ENCODE results near the gene CARMIL3. TPM values are rescaled to one million over a fixed set of nuclear protein-coding genes. Genes with fewer than 3 reads are reported as not detected.

Gene CARMIL3
- total and polyA plus RNA-seq, 2 experiments from 2014 or later: 3.7 to 11.8 TPM

DNA sequence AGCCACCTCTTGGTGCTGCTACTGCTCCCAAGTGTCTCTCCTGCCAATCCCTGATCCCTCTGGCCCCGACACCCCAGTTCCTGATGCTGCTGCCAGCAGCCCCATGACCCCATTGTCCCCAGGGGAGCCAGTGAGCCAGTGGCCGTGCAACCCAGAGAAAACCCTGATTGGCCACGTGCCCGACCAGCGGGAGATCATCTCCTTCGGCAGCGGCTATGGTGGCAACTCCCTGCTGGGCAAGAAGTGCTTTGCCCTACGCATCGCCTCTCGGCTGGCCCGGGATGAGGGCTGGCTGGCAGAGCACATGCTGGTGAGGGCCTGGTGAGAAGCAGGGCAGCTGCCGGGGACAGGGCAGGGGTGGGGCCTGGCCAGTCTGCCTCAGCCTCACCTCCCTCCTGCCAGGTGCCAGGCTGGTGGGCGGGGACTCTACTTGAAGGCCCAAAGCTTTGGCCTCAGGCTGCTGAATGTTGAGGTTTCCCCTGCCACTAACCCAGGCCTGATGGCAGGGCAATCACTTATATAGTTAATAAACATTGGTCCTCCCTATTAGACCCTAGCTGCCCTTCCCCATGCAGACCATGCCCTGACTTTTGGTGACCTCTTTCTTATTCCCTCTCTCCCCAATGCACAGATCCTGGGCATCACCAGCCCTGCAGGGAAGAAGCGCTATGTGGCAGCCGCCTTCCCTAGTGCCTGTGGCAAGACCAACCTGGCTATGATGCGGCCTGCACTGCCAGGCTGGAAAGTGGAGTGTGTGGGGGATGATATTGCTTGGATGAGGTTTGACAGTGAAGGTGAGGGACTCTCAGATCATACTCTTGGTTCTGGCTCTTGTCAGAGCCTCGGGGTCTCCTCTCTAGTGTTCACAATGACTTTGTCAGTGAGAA is 47.4 kb downstream of the CARMIL3 start:
- peaks cover 90% of the 10 kb centered on the region for H3K36me3 Mint-ChIP-seq (ENCODE audit: low read depth)
- peaks cover 8% of the 10 kb centered on the region for H3K9me3 Mint-ChIP-seq
- peaks cover 8% of the 10 kb centered on the region for H3K4me1 ChIP-seq (ENCODE audit: insufficient read depth)
- H3K79me2 ChIP-seq (replicated peaks; ENCODE audit: insufficient read depth): peaks cover 22% of the 10 kb centered on the region
- no peak overlapping the region for H3K4me3 ChIP-seq
- H3K4me2 ChIP-seq: no peak overlapping the region
- H2AFZ ChIP-seq: no peak overlapping the region
- no peak overlapping the region for H3K27ac ChIP-seq (ENCODE audit: low read depth)
- H3F3A ChIP-seq (replicated peaks; ENCODE audit: low read depth): 0 out of 2 replicates have a peak, but pooled peaks cover 10% of the 10 kb centered on the region
- H4K20me1 ChIP-seq (replicated peaks; ENCODE audit: insufficient read depth): peaks cover 5% of the 10 kb centered on the region; the same call in 1 of the 2 replicates
- H3K4me1 Mint-ChIP-seq: peaks cover 12% of the 10 kb centered on the region
- peaks cover 25% of the 10 kb centered on the region for H3K36me3 ChIP-seq (ENCODE audit: insufficient read depth)
- H3K27ac Mint-ChIP-seq: no peak overlapping the region
- H3K27me3 Mint-ChIP-seq (ENCODE audit: insufficient read depth, low read depth, poor library complexity): peaks cover 11% of the 10 kb centered on the region
- H3K4me3 Mint-ChIP-seq: no peak overlapping the region
- TF ChIP-seq EZH2 (IDR thresholded peaks at IDR 0.05; ENCODE audit: low read depth, unreplicated experiment) (no peak), POLR2AphosphoS5 (IDR thresholded peaks at IDR 0.05; ENCODE audit: low read depth) (no peak; the same call in 1 of the 2 replicates), CREB1 (CRISPR knock-in tag; IDR thresholded peaks at IDR 0.05; ENCODE audit: low read depth) (no peak), ZNF331 (CRISPR knock-in tag; IDR thresholded peaks at IDR 0.05; ENCODE audit: low read depth) (no peak), ZNF114 (CRISPR knock-in tag; IDR thresholded peaks at IDR 0.05) (no peak), STAT1 (IDR thresholded peaks at IDR 0.05; ENCODE audit: unreplicated experiment) (no peak), NANOG (IDR thresholded peaks at IDR 0.05; ENCODE audit: borderline replicate concordance) (no peak)
- TF ChIP-seq, protein P1, sequence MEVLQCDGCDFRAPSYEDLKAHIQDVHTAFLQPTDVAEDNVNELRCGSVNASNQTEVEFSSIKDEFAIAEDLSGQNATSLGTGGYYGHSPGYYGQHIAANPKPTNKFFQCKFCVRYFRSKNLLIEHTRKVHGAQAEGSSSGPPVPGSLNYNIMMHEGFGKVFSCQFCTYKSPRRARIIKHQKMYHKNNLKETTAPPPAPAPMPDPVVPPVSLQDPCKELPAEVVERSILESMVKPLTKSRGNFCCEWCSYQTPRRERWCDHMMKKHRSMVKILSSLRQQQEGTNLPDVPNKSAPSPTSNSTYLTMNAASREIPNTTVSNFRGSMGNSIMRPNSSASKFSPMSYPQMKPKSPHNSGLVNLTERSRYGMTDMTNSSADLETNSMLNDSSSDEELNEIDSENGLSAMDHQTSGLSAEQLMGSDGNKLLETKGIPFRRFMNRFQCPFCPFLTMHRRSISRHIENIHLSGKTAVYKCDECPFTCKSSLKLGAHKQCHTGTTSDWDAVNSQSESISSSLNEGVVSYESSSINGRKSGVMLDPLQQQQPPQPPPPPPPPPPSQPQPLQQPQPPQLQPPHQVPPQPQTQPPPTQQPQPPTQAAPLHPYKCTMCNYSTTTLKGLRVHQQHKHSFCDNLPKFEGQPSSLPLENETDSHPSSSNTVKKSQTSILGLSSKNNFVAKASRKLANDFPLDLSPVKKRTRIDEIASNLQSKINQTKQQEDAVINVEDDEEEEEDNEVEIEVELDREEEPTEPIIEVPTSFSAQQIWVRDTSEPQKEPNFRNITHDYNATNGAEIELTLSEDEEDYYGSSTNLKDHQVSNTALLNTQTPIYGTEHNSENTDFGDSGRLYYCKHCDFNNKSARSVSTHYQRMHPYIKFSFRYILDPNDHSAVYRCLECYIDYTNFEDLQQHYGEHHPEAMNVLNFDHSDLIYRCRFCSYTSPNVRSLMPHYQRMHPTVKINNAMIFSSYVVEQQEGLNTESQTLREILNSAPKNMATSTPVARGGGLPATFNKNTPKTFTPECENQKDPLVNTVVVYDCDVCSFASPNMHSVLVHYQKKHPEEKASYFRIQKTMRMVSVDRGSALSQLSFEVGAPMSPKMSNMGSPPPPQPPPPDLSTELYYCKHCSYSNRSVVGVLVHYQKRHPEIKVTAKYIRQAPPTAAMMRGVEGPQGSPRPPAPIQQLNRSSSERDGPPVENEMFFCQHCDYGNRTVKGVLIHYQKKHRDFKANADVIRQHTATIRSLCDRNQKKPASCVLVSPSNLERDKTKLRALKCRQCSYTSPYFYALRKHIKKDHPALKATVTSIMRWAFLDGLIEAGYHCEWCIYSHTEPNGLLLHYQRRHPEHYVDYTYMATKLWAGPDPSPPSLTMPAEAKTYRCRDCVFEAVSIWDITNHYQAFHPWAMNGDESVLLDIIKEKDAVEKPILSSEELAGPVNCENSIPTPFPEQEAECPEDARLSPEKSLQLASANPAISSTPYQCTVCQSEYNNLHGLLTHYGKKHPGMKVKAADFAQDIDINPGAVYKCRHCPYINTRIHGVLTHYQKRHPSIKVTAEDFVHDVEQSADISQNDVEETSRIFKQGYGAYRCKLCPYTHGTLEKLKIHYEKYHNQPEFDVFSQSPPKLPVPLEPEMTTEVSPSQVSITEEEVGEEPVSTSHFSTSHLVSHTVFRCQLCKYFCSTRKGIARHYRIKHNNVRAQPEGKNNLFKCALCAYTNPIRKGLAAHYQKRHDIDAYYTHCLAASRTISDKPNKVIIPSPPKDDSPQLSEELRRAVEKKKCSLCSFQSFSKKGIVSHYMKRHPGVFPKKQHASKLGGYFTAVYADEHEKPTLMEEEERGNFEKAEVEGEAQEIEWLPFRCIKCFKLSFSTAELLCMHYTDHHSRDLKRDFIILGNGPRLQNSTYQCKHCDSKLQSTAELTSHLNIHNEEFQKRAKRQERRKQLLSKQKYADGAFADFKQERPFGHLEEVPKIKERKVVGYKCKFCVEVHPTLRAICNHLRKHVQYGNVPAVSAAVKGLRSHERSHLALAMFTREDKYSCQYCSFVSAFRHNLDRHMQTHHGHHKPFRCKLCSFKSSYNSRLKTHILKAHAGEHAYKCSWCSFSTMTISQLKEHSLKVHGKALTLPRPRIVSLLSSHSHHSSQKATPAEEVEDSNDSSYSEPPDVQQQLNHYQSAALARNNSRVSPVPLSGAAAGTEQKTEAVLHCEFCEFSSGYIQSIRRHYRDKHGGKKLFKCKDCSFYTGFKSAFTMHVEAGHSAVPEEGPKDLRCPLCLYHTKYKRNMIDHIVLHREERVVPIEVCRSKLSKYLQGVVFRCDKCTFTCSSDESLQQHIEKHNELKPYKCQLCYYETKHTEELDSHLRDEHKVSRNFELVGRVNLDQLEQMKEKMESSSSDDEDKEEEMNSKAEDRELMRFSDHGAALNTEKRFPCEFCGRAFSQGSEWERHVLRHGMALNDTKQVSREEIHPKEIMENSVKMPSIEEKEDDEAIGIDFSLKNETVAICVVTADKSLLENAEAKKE (CRISPR knock-in tag; IDR thresholded peaks at IDR 0.05): no peak
- TF ChIP-seq, protein P2, sequence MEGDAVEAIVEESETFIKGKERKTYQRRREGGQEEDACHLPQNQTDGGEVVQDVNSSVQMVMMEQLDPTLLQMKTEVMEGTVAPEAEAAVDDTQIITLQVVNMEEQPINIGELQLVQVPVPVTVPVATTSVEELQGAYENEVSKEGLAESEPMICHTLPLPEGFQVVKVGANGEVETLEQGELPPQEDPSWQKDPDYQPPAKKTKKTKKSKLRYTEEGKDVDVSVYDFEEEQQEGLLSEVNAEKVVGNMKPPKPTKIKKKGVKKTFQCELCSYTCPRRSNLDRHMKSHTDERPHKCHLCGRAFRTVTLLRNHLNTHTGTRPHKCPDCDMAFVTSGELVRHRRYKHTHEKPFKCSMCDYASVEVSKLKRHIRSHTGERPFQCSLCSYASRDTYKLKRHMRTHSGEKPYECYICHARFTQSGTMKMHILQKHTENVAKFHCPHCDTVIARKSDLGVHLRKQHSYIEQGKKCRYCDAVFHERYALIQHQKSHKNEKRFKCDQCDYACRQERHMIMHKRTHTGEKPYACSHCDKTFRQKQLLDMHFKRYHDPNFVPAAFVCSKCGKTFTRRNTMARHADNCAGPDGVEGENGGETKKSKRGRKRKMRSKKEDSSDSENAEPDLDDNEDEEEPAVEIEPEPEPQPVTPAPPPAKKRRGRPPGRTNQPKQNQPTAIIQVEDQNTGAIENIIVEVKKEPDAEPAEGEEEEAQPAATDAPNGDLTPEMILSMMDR (conservative IDR thresholded peaks at IDR 0.05; ENCODE audit: low read depth in 2 of 2): no peak
- TF ChIP-seq, protein P3, sequence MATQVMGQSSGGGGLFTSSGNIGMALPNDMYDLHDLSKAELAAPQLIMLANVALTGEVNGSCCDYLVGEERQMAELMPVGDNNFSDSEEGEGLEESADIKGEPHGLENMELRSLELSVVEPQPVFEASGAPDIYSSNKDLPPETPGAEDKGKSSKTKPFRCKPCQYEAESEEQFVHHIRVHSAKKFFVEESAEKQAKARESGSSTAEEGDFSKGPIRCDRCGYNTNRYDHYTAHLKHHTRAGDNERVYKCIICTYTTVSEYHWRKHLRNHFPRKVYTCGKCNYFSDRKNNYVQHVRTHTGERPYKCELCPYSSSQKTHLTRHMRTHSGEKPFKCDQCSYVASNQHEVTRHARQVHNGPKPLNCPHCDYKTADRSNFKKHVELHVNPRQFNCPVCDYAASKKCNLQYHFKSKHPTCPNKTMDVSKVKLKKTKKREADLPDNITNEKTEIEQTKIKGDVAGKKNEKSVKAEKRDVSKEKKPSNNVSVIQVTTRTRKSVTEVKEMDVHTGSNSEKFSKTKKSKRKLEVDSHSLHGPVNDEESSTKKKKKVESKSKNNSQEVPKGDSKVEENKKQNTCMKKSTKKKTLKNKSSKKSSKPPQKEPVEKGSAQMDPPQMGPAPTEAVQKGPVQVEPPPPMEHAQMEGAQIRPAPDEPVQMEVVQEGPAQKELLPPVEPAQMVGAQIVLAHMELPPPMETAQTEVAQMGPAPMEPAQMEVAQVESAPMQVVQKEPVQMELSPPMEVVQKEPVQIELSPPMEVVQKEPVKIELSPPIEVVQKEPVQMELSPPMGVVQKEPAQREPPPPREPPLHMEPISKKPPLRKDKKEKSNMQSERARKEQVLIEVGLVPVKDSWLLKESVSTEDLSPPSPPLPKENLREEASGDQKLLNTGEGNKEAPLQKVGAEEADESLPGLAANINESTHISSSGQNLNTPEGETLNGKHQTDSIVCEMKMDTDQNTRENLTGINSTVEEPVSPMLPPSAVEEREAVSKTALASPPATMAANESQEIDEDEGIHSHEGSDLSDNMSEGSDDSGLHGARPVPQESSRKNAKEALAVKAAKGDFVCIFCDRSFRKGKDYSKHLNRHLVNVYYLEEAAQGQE (IDR thresholded peaks at IDR 0.05; ENCODE audit: unreplicated experiment): no peak
- DNase-seq (ENCODE audit: low spot score) (no peak), ATAC-seq (no peak)
- no peaks in the 10 kb centered on the region for H3K27me3 ChIP-seq (ENCODE audit: insufficient read depth)
- H3K9me2 ChIP-seq (ENCODE audit: insufficient read depth): no peaks in the 10 kb centered on the region
